ENCODE measurements around the gene MUC21.

The MUC21 gene

DNA sequence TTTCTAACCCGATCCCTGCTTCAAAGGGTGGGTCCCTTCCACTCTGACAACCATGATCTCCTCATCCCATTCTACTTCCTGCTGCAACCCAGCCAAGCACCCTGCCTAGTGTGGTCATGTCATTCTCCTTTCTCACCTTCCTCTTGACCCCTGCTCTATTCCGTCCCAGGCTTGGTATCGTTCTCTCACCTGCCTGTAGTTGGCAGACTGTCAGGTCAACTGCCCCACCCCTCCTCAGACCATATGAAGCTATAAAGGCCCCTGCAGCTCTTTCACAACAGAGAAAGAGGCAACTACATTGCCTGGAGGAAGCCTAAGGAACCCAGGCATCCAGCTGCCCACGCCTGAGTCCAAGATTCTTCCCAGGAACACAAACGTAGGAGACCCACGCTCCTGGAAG, at the start of gene MUC21:
TSS of gene MUC21 (plus strand) at position 280 of the 400 bp plus-strand sequence. CDS start 241 bp downstream, outside the sequence.
- no peak for DNase-seq (ENCODE audit: low spot score)

DNA sequence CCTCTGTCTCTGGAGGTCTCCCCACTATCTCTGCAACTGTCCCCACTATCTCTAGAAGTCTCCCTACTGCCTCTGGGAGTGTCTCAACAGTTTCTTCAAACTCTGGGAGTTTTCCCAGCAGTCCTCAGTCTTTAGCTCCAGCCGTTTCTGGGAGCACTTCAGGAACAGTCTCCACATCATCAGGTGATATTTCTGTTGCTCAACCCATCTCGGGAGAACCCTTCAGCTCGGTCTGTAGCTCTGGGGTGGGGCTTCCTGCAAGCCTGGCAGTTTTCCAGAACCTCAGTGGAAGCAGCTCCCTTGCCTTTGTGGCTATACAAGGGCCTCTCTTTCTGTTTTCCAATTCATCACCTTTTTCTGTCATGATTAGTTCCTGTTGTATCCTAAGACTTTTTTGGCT, 48.5 kb upstream of the MUC21 start:
- no peak for DNase-seq (ENCODE audit: low spot score)

DNA sequence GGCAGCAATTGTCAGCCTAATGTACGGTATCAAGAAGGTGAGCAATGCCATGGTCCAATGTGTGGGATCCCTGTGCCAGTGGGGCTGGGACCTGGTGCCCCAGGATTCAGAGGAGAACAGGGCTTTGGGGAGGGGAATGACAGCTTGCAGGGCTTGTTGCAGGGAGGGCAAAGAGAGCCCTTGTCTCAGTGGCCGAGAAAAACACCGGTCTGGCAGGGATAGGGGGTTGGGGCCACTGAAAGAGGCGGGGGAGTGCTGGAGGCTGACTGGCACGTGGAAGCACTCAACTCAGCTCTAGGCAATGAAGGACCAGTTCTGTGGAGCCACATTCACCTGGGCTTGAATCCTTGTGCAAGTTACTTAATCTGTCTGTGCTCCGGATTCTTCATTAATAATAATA, 46.3 kb upstream of the MUC21 start:
- no peak for DNase-seq (ENCODE audit: low spot score)

DNA sequence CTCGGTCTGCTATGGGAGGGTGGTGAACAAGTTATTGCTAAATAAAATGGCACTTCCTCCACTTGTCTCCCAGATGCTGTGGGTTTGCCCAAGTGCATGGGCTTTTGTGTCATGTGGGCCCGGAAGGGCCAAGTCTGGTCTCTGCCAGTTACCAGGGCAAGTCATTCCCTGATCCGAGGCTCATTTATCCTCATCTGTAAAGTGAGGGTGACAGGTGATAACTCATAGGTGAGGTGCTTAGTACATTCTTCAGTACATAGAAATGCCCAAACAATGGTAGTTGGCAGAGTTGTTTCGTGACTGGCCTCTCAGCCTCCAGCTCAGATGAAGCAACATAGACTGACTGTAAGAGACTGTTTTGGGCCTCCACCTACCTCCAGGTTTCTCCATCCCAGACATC, 44.8 kb upstream of the MUC21 start:
- no peak for DNase-seq (ENCODE audit: low spot score)

DNA sequence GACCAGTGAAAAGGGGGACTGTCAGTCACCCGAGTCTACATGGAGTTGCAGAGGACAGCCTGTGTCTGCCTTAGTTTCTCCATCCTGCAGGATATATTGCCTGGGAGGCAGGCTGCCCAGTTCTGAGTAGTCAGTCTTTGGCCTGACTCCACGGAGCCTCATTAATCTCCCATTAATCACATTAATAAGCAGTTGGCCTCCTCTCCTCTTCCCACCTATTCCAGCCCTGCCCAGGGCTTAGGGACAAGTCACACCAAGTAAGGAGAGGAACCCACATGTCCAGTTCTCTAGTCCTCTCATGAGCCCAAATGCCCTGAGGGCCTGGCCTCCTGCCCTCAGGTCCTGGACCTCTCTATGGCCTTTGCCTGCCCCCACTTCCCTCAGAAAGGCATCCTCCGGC, 44.0 kb upstream of the MUC21 start:
- DNase-seq (ENCODE audit: low spot score) = no peak

DNA sequence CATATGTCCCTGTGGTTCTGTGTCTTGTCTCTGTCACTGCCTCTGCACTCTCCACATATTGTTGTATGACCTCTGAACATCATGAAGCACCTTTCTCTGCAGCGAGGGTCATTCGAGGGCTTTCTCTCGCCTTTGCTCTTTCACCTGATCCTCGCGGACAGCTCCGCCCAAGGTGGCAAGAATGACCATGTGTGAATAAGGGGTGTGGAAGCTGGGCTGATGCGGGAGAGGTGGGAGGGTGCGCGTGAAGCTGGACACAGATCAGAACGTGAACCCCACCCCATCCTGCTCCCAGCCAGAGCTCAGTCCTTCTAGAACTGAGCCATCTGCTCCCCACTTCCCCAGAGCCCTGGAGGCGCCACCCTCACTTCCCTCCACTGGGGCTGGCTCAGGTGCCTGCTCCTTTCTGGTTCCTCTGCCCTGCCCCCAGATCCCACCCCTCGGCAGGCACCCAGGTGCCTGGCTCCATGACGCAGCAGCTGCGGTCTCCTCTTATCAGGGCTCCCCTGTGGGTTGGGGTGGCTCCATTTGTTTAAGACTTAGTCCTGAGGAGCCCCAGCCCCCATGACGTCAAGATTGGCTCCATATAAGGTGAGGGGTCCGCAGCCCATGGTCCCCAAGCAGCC, 43.0 kb upstream of the MUC21 start, which contains the start of gene MUCL3:
TSS of gene MUCL3 (plus strand) at position 613 of the 626 bp plus-strand sequence. CDS start 27 bp downstream, outside the sequence.
- no peak for DNase-seq (ENCODE audit: low spot score)

DNA sequence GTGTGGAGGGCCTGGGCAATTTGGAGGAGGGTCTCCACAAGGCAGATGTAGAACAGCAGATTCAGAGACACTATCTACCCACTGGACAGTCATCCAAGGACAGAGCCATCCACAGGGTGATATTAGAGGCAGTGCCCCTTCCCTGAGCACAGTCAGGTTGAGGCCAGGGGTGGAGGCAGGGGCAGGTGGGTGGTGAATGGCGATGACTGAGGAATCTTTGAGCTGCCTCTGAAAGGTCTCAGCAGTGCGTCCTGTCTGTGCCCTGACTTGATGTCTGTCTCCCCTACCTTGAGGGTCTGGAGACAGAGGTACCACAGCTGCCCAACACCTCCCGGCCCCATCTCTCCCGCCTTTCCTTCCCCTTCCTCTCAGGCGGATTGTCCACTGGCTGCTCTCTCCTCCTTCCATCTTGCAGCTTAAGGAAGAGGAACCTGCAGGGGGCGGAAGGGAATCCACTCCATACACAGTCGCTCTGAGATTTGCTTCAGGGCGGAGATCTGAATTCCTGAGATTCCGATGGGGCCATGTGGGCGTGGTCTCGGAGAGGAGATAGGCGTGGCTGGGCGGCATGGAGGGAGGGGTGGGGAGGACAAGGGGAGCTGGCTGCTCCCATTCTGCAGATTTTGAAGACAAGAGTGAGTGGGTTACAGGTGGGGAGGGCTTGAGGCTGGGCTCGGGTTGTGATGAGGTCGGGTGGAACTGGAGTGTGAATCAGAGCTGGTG, 41.0 kb upstream of the MUC21 start:
- no peak for DNase-seq (ENCODE audit: low spot score)

DNA sequence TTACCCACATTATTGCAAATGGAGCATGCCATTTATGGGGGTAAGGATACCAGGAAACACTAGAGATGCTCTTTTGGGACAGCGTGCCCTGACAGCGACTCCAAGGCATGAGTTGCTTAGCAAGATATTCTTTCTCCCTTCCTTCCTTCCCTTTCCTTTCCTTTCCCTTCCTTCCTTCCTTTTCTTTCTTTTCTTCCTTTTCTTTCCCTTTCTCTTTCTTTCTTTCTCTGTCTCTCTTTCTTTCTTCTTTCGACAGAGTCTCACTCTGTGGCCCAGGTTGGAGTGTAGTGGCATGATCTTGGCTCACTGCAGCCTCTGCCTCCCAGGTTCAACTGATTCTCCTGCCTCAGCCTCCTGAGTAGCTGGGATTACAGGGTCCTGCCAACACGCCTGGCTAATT, 39.5 kb upstream of the MUC21 start:
- no peak for DNase-seq (ENCODE audit: low spot score)

DNA sequence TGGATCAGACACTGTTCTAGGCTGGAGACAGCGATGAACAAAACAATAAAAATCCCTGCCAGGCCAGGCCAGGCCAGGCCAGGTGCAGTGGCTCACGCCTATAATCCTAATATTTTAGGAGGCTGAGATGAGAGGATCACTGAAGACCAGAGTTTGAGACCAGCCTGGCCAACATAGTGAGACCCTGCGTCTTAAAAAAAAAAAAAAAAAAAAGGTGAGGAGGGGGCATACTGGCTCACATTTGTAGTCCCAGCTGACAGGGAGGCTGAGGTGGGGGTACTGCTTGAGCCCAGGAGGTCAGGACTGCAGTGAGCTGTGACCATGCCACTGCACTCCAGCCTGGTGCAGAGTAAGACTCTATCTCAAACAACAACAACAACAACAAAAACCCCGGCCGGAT, 38.2 kb upstream of the MUC21 start:
- DNase-seq (ENCODE audit: low spot score) = no peak

DNA sequence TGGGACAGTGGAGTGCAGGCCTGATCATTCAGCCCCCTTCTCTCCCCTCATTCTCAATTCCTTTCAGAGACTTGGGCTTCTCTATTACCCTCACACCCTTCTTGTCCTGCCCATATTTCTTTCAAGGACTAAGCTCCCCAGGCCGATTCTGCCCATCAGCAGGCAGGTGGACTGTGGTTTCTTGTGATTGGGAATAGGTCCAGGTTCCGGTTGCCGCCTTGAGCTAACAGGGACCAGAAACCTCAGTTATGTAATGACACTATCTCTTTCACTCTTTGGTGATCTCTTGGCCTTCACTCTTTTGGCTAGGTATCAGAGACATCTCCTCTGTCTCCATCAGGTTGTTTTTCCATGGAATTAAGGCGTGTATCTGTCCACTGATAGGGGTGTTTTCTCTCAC, 36.3 kb upstream of the MUC21 start:
- DNase-seq (ENCODE audit: low spot score) = no peak

DNA sequence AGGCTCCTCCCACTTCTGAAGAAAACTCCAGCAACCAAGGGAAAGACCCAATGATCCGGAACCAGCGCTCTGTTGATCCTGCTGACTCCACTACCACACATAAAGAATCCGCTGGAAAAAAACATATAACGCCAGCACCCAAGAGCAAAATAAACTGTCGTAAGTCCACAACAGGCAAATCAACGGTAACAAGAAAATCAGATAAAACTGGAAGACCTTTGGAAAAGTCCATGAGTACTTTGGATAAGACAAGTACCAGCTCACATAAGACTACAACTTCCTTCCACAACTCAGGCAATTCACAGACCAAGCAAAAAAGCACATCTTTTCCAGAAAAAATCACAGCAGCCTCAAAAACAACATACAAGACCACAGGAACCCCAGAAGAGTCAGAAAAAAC, 34.7 kb upstream of the MUC21 start:
- no peak for DNase-seq (ENCODE audit: low spot score)

DNA sequence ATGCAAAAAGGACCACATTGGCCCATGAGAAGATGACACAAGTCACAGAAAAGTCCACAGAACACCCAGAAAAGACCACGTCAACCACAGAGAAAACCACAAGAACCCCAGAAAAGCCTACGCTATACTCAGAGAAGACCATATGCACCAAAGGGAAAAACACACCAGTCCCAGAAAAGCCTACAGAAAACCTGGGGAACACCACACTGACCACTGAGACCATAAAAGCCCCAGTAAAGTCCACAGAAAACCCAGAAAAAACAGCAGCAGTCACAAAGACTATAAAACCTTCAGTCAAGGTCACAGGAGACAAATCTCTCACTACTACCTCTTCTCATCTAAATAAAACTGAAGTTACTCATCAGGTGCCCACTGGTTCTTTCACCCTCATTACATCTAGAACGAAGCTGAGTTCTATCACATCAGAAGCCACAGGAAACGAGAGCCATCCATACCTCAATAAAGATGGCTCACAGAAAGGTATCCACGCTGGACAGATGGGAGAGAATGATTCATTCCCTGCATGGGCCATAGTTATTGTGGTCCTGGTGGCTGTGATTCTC, 31.5 kb upstream of the MUC21 start:
- no peak for DNase-seq (ENCODE audit: low spot score)

DNA sequence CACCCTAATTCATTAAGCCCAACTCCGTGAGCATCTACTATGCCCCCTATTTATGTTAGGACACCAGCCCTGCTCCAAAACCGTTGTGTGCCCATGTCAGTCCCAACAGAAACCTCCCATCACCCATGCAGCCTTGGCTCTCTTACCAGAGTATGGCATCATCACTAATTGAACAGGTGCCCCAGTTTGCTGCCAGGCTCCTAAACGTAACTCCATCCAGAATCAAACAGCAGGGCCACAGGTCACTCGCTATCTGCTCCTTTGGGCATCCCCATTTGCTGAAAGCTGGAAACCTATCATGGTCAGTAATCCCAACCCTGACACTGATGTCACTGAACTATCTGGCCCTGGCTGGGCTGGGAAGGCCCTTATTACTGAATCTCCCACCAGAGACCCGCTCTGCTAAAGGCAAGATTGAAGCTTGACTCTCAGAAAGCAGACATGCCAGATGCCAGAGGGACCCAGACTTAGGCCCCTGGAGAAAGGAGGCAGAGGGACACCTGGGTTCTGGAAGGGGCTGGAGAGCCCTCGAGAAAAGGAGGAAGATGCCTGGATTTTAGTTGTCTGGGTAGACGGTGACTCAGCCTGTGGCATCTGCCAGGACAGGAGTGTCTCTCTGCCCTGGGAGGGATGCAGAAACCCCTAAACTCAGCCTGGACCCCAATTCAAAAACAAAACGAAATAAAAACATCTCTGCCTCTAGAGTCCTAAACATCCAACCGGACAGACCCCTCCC, 28.7 kb upstream of the MUC21 start:
- no peak for DNase-seq (ENCODE audit: low spot score)

DNA sequence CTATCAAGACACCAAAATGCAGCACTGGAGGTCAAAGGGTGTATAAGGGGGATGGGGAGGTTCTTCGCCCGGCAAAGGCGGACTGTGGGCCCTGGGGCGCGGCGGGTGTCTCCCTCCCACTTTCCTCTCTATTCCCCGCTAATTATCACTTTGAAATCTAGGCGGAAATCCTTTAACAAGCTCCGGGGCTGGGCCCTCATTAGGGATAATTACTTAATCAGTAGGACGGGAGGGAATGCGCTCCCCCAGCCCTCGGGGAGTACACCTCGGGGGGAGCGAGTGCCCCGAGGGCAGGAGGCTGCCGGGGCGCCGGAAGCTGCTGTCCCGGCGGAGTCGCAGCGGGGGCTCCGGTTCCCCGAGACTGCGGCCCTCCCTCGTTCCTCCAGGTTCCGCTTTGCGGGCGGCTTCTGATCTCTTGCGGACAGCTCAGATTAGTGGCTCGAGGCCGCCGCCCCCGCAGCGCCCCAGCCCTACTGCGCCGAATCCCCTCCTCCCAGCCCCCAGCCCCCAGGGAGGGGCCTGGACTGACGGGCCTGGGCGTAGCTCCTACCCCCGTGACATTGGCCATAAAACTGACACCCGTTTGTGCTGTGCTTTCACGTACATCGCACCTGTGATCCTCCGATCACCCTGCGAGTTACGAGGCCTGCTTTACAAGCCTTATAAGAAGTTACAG, 28.0 kb upstream of the MUC21 start:
- peak; percentile 67 for DNase-seq (ENCODE audit: low spot score)

DNA sequence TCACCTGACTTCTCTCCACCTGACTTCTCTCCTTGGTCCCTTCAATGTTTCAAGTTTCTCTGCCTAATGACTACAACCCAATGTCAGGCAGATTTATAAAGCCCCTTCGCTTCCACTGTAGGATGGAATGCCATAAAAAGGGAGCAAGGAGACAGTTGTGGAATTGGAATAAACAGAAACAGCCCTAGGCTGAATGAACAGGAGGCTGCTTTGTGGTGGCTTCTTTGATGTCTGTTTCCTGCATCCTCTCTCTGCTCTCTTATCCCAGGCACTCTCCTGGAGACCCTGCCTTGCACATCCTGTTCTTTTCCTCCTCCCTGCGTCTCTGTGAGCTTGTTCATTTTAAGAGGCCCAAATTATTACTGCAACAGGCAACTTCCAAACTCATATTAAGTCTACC, 25.8 kb upstream of the MUC21 start:
- no peak for DNase-seq (ENCODE audit: low spot score)

DNA sequence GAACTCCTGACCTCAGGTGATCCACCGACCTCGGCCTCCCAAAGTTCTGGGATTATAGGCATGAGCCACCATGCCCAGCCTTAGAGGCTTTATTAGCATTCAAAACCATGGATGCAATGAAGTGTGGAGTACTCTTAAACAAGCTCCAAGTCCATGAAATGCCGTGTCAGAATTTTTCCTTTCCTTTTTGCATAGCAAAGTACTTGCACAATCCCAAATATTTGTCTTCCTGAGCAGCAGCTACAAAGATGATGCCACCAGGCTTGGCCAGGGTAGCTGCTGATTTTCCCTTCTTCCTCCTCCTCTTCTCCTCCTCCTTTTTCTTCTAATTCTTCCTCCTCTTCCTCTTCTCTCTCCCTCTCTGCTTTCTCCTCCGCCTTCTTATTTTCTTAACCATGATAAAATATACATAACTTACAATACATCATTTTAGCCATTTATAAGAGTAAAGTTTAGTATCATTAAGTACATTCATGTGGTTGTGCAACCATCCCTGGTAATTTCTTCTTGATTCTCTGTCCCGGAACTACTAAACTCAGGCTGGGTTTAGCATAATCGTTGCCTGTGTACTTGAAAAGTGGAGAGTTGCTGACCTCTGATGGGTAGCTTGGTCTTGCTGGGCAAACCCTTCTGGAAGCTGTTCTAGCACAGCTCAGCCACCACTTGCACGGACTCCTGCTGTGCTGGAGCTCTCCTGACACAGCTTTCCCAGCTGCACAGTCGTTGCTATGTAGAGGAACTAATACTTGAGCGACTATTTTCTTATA, 22.4 kb upstream of the MUC21 start:
- no peak for DNase-seq (ENCODE audit: low spot score)

DNA sequence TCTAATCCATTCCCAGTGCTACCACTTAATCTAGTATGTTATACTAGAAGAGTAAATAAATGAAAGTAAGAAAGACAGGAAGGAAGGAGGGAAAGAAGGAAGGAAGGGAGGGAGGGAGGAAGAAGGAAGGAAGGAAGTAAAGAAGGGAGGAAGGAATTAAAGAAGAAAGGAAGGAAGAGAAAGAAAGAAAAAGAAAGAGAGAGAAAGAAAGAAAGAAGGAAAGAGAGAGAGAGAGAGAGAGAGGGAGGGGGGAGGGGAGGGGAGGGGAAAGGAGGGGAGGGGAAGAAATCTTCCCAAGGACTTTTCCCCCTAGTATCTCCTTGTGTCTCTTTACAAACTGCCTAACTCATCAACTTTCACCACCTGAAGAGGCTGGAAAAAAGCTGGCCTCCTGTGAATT, 20.8 kb upstream of the MUC21 start:
- DNase-seq (ENCODE audit: low spot score) = no peak

DNA sequence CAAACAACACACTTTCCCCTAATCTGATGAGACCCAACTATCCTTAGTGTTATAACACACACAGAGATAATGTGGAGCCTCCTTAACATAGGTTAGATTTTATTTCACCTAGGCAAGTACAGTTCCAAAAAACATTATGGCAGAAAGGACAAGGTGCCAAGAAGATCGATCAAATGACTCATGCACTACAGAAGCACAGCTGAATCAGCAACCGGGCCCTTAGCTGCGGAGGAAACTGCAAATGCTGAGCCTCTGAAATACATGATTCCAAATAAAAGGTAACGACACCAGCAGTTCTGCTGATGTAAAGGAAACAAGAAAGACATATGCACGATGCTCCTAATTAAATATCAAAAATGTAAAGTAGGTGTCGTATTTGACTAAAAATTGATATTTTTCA, 19.9 kb upstream of the MUC21 start:
- DNase-seq (ENCODE audit: low spot score) = no peak

DNA sequence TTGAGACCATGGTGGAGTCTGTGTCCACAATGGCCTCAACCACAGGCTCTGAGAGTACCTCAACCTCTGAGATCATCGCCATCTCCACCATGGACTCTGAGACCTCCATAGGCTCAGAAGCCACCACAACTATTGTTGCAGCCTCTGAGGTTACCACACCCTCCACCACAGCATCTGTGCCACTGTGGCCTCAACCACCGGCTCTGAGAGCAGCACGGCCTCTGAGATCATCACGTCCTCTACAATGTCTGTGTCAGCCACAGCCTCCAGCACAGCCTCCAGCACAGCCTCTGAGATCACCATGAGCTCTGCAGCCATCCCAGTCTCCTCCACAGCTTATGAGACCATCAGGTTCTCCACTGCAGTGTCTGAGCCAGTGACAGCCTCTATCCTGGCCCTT, 19.4 kb upstream of the MUC21 start:
- peak; percentile 28 for DNase-seq (ENCODE audit: low spot score)

DNA sequence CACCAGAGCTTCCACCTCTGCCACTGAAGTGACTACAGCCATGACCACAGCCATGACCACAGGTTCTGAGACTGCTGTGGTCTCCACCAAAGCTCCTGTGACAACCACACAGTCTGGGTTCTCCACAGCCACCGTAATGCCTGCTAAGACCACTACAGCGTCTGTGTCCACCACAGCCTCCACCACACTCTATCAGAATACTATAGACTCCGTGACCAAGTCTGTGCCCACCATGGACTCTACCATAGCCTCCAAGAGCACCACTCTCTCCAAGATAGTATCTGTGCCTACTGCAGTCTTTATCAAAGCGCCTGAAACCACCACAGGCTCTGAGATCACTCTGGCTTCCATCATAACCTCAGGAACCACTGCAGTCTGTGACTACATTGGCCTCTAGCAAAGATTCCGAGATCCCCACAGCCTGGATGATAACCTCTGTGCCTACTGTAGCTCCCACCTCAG, 18.3 kb upstream of the MUC21 start:
- DNase-seq (ENCODE audit: low spot score) = no peak

DNA sequence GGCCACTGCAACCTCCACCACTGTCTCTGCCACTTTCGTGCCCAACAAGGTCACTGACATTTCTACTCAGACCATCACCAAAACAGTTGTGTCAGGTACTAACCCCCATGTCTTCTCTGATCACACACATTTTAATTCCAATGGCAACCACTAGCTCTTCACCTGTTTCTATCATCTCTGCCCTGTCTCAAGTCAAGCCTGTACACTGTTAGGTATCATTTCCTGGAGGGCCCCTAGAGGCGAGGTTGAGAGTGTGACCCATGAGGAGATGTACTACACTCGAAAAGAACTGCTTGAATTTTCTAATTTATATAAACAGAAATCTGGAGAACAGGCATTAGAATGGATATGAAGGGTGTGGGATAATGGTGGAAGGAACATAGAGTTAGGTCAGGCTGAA, 17.4 kb upstream of the MUC21 start:
- no peak for DNase-seq (ENCODE audit: low spot score)

All from CD4-positive, alpha-beta T cell treated with Interleukin-15 for 4 hours (primary cell).